HG02610 (cell line): Measurements from ENCODE around the gene BTBD10.

Experiments used
- ATAC-seq: cut with Tn5 transposase; IDR thresholded peaks from one replicate; pipeline ENCODE4 v1.9.1; 2021; ENCODE audit warnings: mild to moderate bottlenecking, moderate library complexity; ENCODE audit not compliant: unreplicated experiment

BTBD10 gene

GRCh38 chr11:13339195-13340153 is 123.5 kb downstream of the BTBD10 start:
- ATAC-seq = peak; percentile 29

GRCh38 chr11:13338427-13339069 is 124.5 kb downstream of the BTBD10 start:
- ATAC-seq = no peak

GRCh38 chr11:13338019-13338426 is 125.0 kb downstream of the BTBD10 start:
- ATAC-seq = peak; percentile 29
